ENCODE results near the gene ZNF341.

ZNF341 gene

DNA sequence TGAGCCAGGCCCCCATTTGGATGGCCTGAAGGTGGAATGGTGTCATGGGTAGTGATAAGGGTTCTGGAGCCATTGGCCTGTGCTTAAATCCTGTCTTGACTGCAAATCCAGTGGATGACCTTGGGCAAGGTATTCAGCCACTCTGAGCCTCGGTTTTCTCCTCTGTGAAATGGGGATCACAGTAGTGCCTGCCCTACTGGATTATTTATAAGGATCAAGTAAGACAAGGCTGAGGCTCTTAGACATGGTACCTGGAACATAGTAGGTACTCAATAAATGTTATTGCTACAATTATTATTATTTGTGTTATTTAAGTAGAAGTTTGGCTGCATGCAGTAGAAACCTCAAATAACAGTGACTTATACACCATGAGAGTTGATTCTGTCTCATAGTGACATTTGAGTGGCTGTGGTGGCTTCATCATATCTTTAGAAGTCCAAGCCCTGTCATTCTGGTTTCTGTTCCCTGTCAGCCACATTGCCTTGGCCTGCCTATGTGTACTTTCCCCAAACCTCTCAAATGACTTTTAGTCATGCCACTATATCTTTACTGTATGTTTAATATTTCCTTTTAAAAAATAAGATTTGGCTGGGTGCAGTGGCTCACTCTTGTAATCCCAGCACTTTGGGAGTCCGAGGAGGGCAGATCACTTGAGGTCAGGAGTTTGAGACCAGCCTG, 41.8 kb downstream of the ZNF341 start:
- DNase-seq = no peak
- ATAC-seq (replicated peaks) = peak; percentile 30
- no peaks in the 10 kb centered on the region for H3K27me3 Mint-ChIP-seq
- no peak overlapping the region for H3K4me3 Mint-ChIP-seq
- H3K9me3 Mint-ChIP-seq = no peaks in the 10 kb centered on the region
- peaks cover 0 to 4% of the 10 kb centered on the region in 2 donors for H3K4me1 Mint-ChIP-seq (ENCODE audit: low read depth in 2 of 2)
- H3K36me3 Mint-ChIP-seq (ENCODE audit: insufficient read depth) = peaks cover 3% of the 10 kb centered on the region
- H3K27ac Mint-ChIP-seq = peak overlapping the region in 1 of 2 donors; percentile 12

- Mint-ChIP-seq H3K36me3 (ENCODE audit: insufficient read depth) (no peaks in the 10 kb centered on the region), H3K27me3 (no peaks in the 10 kb centered on the region), H3K27ac (peak overlapping the region; percentile 49 to 85), H3K4me1 (ENCODE audit: low read depth in 2 of 2) (peaks cover 0 to 4% of the 10 kb centered on the region in 2 donors), H3K9me3 (no peaks in the 10 kb centered on the region), H3K4me3 (no peak overlapping the region)
- ATAC-seq (replicated peaks) = no peak
- DNase-seq = no peak
Measured at GRCh38 chr20:33777816-33778215, 46.0 kb downstream of the ZNF341 start.

GRCh38 chr20:33781133-33781532, 49.3 kb downstream of the ZNF341 start:
- H3K9me3 Mint-ChIP-seq = no peaks in the 10 kb centered on the region
- ATAC-seq (replicated peaks) (no peak), DNase-seq (no peak)
- peak overlapping the region; percentile 8 to 45 for H3K27ac Mint-ChIP-seq
- H3K4me3 Mint-ChIP-seq = no peak overlapping the region
- H3K27me3 Mint-ChIP-seq = no peaks in the 10 kb centered on the region
- no peaks in the 10 kb centered on the region for H3K36me3 Mint-ChIP-seq (ENCODE audit: insufficient read depth)
- H3K4me1 Mint-ChIP-seq (ENCODE audit: low read depth in 2 of 2) = peaks cover 0 to 5% of the 10 kb centered on the region in 2 donors

- H3K4me3 Mint-ChIP-seq = no peak overlapping the region
- H3K27me3 Mint-ChIP-seq = no peaks in the 10 kb centered on the region
- peaks cover 4% of the 10 kb centered on the region for H3K36me3 Mint-ChIP-seq (ENCODE audit: insufficient read depth)
- DNase-seq = no peak
- no peaks in the 10 kb centered on the region for H3K9me3 Mint-ChIP-seq
- H3K4me1 Mint-ChIP-seq (ENCODE audit: low read depth in 2 of 2) = peaks cover under 1 to 8% of the 10 kb centered on the region in 2 donors
- no peak for ATAC-seq (replicated peaks)
- H3K27ac Mint-ChIP-seq = peak overlapping the region in 1 of 2 donors; percentile 45
Measured at GRCh38 chr20:33781945-33782344, 50.1 kb downstream of the ZNF341 start.

DNA sequence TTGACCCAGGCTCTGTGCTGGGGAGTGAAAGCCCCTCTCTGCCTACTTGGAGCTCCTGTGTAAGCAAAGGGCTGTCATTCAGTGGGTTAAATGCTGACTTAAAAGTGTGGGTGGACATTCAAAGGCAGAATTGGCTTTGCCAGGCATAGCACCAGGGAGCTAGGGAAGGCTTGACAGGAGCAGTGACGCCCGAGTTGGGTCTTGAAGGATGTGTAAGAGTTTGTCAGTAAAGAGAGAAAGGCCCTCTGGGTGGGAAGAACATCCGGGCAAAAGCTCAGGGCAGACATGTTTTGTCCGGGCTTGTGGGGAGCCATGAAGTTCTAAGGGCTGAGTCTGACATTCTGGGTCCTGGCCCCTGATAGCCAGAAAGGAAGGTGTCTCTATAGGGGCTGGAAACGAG, 51.5 kb downstream of the ZNF341 start:
- no peaks in the 10 kb centered on the region for H3K27me3 Mint-ChIP-seq
- peaks cover 4% of the 10 kb centered on the region for H3K36me3 Mint-ChIP-seq (ENCODE audit: insufficient read depth)
- DNase-seq = no peak
- no peak for ATAC-seq (replicated peaks)
- peak overlapping the region in 1 of 2 donors; percentile 58 for H3K27ac Mint-ChIP-seq
- H3K4me3 Mint-ChIP-seq = no peak overlapping the region
- H3K9me3 Mint-ChIP-seq = no peaks in the 10 kb centered on the region
- peaks cover 10 to 19% of the 10 kb centered on the region in 2 donors for H3K4me1 Mint-ChIP-seq (ENCODE audit: low read depth in 2 of 2)

- Mint-ChIP-seq H3K4me1 (ENCODE audit: low read depth in 2 of 2) (peaks cover 10 to 20% of the 10 kb centered on the region in 2 donors), H3K27me3 (no peaks in the 10 kb centered on the region), H3K36me3 (ENCODE audit: insufficient read depth) (peaks cover 4% of the 10 kb centered on the region), H3K27ac (peak overlapping the region in 1 of 2 donors; percentile 58), H3K9me3 (no peaks in the 10 kb centered on the region), H3K4me3 (no peak overlapping the region)
- DNase-seq (no peak), ATAC-seq (replicated peaks) (no peak)
Measured at GRCh38 chr20:33783818-33784217, 52.0 kb downstream of the ZNF341 start.

DNA sequence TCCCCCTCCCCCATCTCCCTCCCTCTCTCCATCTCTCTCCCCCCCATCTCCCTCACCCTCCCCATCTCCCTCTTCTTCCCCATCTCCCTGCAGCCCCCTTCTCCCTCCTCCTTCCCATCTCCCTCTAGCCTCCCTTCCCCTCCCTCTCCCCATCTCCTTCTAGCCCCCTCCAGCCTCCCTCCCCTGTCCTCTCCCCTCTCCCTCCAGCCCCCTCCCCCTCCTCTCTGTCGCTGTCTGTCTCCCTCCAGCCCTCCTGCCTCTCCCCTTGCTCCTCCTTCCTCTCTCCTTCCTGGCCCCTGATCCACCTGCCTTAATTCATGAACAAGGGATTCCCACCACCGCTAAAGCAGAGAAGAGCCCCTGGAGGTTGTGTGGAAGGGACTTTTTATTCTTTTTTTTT, 52.4 kb downstream of the ZNF341 start:
- DNase-seq (no peak), ATAC-seq (replicated peaks) (no peak)
- Mint-ChIP-seq H3K9me3 (no peaks in the 10 kb centered on the region), H3K4me3 (no peak overlapping the region), H3K27ac (no peak overlapping the region), H3K4me1 (ENCODE audit: low read depth in 2 of 2) (peaks cover 10 to 18% of the 10 kb centered on the region in 2 donors), H3K27me3 (no peaks in the 10 kb centered on the region), H3K36me3 (ENCODE audit: insufficient read depth) (peaks cover 4% of the 10 kb centered on the region)

GRCh38 chr20:33785503-33785902, 53.7 kb downstream of the ZNF341 start:
- Mint-ChIP-seq H3K4me1 (ENCODE audit: low read depth in 2 of 2) (peaks cover 10 to 18% of the 10 kb centered on the region in 2 donors), H3K4me3 (peak overlapping the region; percentile 11 to 43), H3K27ac (peak overlapping the region in 1 of 2 donors; percentile 82), H3K27me3 (no peaks in the 10 kb centered on the region), H3K9me3 (no peaks in the 10 kb centered on the region), H3K36me3 (ENCODE audit: insufficient read depth) (peaks cover 7% of the 10 kb centered on the region)
- no peak for DNase-seq
- no peak for ATAC-seq (replicated peaks)

- H3K36me3 Mint-ChIP-seq (ENCODE audit: insufficient read depth) = peaks cover 7% of the 10 kb centered on the region
- no peaks in the 10 kb centered on the region for H3K9me3 Mint-ChIP-seq
- no peak for ATAC-seq (replicated peaks)
- DNase-seq = no peak
- peak overlapping the region; percentile 66 to 86 for H3K27ac Mint-ChIP-seq
- peak overlapping the region in 1 of 2 donors; percentile 56 for H3K4me3 Mint-ChIP-seq
- peaks cover 10 to 20% of the 10 kb centered on the region in 2 donors for H3K4me1 Mint-ChIP-seq (ENCODE audit: low read depth in 2 of 2)
- no peaks in the 10 kb centered on the region for H3K27me3 Mint-ChIP-seq
Measured at GRCh38 chr20:33787253-33787891, 55.6 kb downstream of the ZNF341 start.

DNA sequence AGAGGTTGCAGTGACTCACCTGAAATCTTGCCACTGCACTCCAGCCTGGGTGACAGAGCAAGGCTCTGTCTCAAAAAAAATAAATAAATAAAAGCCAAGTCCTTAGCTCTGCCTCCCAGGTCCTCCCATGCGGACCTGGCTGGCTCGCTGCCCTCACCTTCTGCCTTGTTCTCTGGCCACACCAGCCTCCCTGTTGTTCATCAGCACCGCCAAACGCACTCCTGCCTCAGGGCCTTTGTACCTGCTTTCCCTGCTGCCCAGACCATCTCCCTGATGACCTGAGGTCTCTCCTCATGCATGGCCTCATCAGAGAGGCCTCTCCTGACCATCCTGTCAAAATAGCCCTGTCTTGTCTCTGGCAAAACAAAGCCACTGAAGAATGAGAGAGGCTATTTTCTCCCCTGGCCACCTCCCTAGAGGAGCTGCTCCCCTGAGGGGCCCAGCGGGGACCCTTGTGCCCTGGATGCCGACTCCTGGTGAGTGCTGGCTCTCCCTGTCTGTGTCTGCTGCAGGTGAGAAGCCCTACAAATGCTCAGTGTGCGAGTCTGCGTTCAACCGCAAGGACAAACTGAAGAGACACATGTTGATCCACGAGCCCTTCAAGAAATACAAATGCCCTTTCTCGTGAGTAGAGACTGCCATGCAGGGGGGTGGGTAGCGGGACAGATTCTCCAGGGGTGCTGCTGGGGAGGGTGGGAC, 56.7 kb downstream of the ZNF341 start:
- no peak overlapping the region for H3K4me3 Mint-ChIP-seq
- H3K4me1 Mint-ChIP-seq (ENCODE audit: low read depth in 2 of 2) = peaks cover 10 to 20% of the 10 kb centered on the region in 2 donors
- H3K27me3 Mint-ChIP-seq = no peaks in the 10 kb centered on the region
- H3K27ac Mint-ChIP-seq = peak overlapping the region in 1 of 2 donors; percentile 86
- DNase-seq = no peak
- no peaks in the 10 kb centered on the region for H3K9me3 Mint-ChIP-seq
- no peak for ATAC-seq (replicated peaks)
- peaks cover 7% of the 10 kb centered on the region for H3K36me3 Mint-ChIP-seq (ENCODE audit: insufficient read depth)

- DNase-seq (no peak), ATAC-seq (replicated peaks) (no peak)
- H3K27me3 Mint-ChIP-seq = no peaks in the 10 kb centered on the region
- H3K4me3 Mint-ChIP-seq = no peak overlapping the region
- H3K36me3 Mint-ChIP-seq (ENCODE audit: insufficient read depth) = peaks cover 7% of the 10 kb centered on the region
- H3K9me3 Mint-ChIP-seq = no peaks in the 10 kb centered on the region
- peaks cover 10 to 20% of the 10 kb centered on the region in 2 donors for H3K4me1 Mint-ChIP-seq (ENCODE audit: low read depth in 2 of 2)
- H3K27ac Mint-ChIP-seq = no peak overlapping the region
Measured at GRCh38 chr20:33789109-33789857, 57.5 kb downstream of the ZNF341 start.

DNA sequence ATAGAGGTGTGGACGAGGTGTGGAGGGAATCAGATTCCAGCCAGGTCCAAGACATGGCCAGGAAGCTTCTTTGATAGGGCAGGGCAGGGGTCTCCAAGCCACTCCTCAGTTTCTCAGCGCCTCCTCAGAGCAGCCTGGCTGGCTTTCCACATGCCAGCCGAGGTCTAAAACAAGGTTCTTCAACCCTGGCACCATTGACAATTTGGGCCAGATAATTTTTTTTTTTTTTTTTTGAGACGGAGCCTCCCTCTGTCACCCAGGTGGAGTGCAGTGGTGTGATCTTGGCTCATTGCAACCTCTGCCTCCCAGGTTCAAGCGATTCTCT, 58.0 kb downstream of the ZNF341 start:
- ATAC-seq (replicated peaks) = no peak
- H3K27ac Mint-ChIP-seq = no peak overlapping the region
- no peaks in the 10 kb centered on the region for H3K27me3 Mint-ChIP-seq
- DNase-seq = no peak
- no peak overlapping the region for H3K4me3 Mint-ChIP-seq
- H3K4me1 Mint-ChIP-seq (ENCODE audit: low read depth in 2 of 2) = peaks cover 10 to 20% of the 10 kb centered on the region in 2 donors
- peaks cover 7% of the 10 kb centered on the region for H3K36me3 Mint-ChIP-seq (ENCODE audit: insufficient read depth)
- H3K9me3 Mint-ChIP-seq = no peaks in the 10 kb centered on the region

DNA sequence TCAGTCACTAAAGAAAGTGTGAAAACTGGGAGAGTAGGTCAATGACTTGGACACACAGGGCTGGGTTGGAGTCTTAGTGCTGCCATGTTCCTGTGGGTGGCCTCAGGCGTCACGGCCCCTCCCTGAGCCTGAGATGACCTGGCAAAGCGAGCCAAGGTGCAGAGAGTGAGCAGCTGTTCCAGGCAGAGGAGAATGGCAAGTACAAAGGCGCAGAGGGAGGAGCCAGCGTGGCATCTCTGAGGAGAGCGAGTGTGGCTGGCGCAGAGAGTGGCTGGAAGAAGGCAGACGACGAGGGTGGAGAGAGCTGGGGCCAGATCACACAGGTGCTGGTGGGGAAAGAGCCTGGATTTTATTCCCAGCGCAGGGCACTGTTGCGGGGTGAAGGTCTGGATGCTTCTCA, 58.8 kb downstream of the ZNF341 start:
- no peaks in the 10 kb centered on the region for H3K9me3 Mint-ChIP-seq
- ATAC-seq (replicated peaks) = no peak
- DNase-seq = no peak
- H3K4me3 Mint-ChIP-seq = no peak overlapping the region
- peaks cover 7% of the 10 kb centered on the region for H3K36me3 Mint-ChIP-seq (ENCODE audit: insufficient read depth)
- peaks cover 10 to 20% of the 10 kb centered on the region in 2 donors for H3K4me1 Mint-ChIP-seq (ENCODE audit: low read depth in 2 of 2)
- no peaks in the 10 kb centered on the region for H3K27me3 Mint-ChIP-seq
- H3K27ac Mint-ChIP-seq = peak overlapping the region in 1 of 2 donors; percentile 17

Data from effector memory CD8-positive, alpha-beta T cell (primary cell).